SU-DHL-6 (cell line): Measurements from ENCODE around the gene PSMB11.

Experiments
- H2AFZ ChIP-seq: fragments of 200-600 bp; sonication (generic); 2 replicates; pipeline ENCODE4 v1.6.1; 2014; ENCODE audit warnings: low read depth, mild to moderate bottlenecking, moderate library complexity, mixed read lengths, antibody characterized with exemption, low read length; ENCODE audit not compliant: severe bottlenecking
- H3F3A ChIP-seq: fragments of 200-600 bp; shearing (Covaris generic); 2 replicates; pipeline ENCODE4 v1.6.0; 2016; ENCODE audit warnings: antibody characterized with exemption, mild to moderate bottlenecking; ENCODE audit not compliant: insufficient read depth
- H3K27ac ChIP-seq: fragments of 200-600 bp; sonication (generic); 2 replicates; pipeline ENCODE4 v1.5.1; 2016; ENCODE audit warnings: low read depth, mild to moderate bottlenecking, low read length, moderate library complexity, mixed read lengths
- H3K27me3 ChIP-seq: fragments of 200-600 bp; sonication (generic), shearing (Covaris generic); 2 replicates; pipeline ENCODE4 v1.6.0; 2014; ENCODE audit warnings: mild to moderate bottlenecking, low read length
- H3K36me3 ChIP-seq: fragments of 200-600 bp; sonication (generic); 2 replicates; pipeline ENCODE4 v1.6.1; 2014; ENCODE audit warnings: mild to moderate bottlenecking, low read length, mixed read lengths
- H3K4me2 ChIP-seq: fragments of 300-600, 200-600 bp; shearing (Covaris generic), sonication (generic); 2 replicates; pipeline ENCODE4 v1.6.0; 2014; ENCODE audit warnings: low read length, low read depth, mild to moderate bottlenecking; ENCODE audit not compliant: poor library complexity, severe bottlenecking
- H3K4me3 ChIP-seq: fragments of 200-600 bp; sonication (generic); 2 replicates; pipeline ENCODE4 v1.5.1; 2014; ENCODE audit warnings: antibody characterized with exemption, low read length, mild to moderate bottlenecking, mixed read lengths; ENCODE audit not compliant: insufficient read depth, poor library complexity, severe bottlenecking
- H3K79me2 ChIP-seq: fragments of 200-600 bp; sonication (generic); 2 replicates; pipeline ENCODE4 v1.6.1; 2014; ENCODE audit warnings: mild to moderate bottlenecking, low read length, moderate library complexity; ENCODE audit not compliant: insufficient read depth
- H3K9ac ChIP-seq: fragments of 200-600 bp; sonication (generic); 2 replicates; pipeline ENCODE4 v1.7.0; 2014; ENCODE audit warnings: mild to moderate bottlenecking, low read length
- H3K9me2 ChIP-seq: fragments of 200-600 bp; sonication (generic); replicated peaks from 2 replicates; pipeline ENCODE4 v1.6.1; 2014; ENCODE audit warnings: low read length; ENCODE audit not compliant: insufficient read depth
- H3K9me3 ChIP-seq: fragments of 200-600 bp; sonication (generic); 2 replicates; pipeline ENCODE4 v1.6.1; 2014; ENCODE audit warnings: low read length, mixed read lengths; ENCODE audit not compliant: insufficient read depth
- H4K20me1 ChIP-seq: fragments of 200-600 bp; sonication (generic); 2 replicates; pipeline ENCODE4 v1.6.1; 2014; ENCODE audit warnings: low read depth, mild to moderate bottlenecking, antibody characterized with exemption, low read length, moderate library complexity, mixed read lengths
- EZH2phosphoT487 ChIP-seq: fragments of 200-600 bp; sonication (generic), shearing (Covaris generic); conservative IDR thresholded peaks from 2 replicates; pipeline ENCODE4 v1.6.1; 2018; ENCODE audit warnings: mild to moderate bottlenecking, antibody characterized with exemption, low read length, moderate library complexity, mixed read lengths
- TF ChIP-seq, protein P1 (sequence below): fragments of 200-600 bp; sonication (generic); IDR thresholded peaks from one replicate; pipeline ENCODE4 v1.5.1; 2017; ENCODE audit warnings: antibody characterized with exemption, mild to moderate bottlenecking, low read length, moderate library complexity; ENCODE audit not compliant: insufficient read depth, poor library complexity, severe bottlenecking

Gene PSMB11

DNA sequence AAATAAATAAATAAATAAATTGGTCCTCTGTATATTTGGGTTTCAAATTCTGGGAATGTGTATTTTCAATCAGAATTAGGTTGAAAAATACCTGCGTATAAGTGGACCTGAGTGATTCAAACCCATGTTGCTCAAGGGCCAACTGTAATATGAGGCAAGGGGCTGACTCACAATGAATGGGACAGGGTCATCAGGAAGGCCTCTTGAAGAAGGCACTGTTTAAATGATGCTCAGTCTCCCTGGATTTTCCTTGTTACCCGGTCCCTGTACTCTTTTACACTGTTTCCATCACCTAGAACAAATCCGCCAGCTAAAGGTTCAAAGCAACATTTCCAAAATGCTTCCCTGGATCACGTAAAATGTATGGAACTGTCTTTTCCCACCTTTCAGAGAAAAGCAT, 11.1 kb upstream of the PSMB11 start:
- H3K9me3 ChIP-seq: no peaks in the 10 kb centered on the region
- no peak overlapping the region for H3K4me2 ChIP-seq
- H3K9ac ChIP-seq: no peak overlapping the region
- no peaks in the 10 kb centered on the region for H3K27me3 ChIP-seq
- no peaks in the 10 kb centered on the region for H3K9me2 ChIP-seq
- no peaks in the 10 kb centered on the region for H4K20me1 ChIP-seq
- H2AFZ ChIP-seq: no peak overlapping the region
- no peak overlapping the region for H3K27ac ChIP-seq
- no peak for TF ChIP-seq EZH2phosphoT487
- TF ChIP-seq, protein P1, sequence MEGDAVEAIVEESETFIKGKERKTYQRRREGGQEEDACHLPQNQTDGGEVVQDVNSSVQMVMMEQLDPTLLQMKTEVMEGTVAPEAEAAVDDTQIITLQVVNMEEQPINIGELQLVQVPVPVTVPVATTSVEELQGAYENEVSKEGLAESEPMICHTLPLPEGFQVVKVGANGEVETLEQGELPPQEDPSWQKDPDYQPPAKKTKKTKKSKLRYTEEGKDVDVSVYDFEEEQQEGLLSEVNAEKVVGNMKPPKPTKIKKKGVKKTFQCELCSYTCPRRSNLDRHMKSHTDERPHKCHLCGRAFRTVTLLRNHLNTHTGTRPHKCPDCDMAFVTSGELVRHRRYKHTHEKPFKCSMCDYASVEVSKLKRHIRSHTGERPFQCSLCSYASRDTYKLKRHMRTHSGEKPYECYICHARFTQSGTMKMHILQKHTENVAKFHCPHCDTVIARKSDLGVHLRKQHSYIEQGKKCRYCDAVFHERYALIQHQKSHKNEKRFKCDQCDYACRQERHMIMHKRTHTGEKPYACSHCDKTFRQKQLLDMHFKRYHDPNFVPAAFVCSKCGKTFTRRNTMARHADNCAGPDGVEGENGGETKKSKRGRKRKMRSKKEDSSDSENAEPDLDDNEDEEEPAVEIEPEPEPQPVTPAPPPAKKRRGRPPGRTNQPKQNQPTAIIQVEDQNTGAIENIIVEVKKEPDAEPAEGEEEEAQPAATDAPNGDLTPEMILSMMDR: no peak
- peaks cover 9% of the 10 kb centered on the region for H3K36me3 ChIP-seq
- peaks cover 5% of the 10 kb centered on the region; the same call in 1 of the 2 replicates for H3F3A ChIP-seq
- H3K4me3 ChIP-seq: no peak overlapping the region
- H3K79me2 ChIP-seq: peaks cover 36% of the 10 kb centered on the region

DNA sequence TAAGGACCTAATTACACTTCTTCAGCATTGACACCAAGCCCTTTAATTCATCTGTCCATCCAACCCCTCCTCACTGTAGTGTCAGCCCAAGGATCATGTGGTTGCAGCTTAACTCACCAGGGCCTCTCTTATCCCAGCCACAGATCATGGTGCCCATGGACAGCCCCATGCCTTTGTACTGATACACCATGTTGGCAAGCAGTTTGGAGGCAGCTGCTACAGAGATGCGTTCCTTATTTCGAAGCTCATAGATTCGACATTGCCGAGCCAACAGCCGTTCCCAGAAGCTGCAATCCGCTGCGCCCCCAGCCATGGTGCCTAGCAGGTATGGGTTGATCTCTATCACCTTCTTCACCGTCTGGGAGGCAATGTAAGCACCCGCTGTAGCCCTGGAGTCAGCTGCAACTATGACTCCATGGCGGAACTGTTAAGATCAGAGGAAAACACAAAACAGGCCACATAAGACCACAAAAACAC, 8.7 kb upstream of the PSMB11 start:
- peaks cover 5% of the 10 kb centered on the region; the same call in 1 of the 2 replicates for H3F3A ChIP-seq
- H3K36me3 ChIP-seq: peaks cover 6% of the 10 kb centered on the region; the same call in 1 of the 2 replicates
- H2AFZ ChIP-seq: no peak overlapping the region
- no peaks in the 10 kb centered on the region for H4K20me1 ChIP-seq
- peaks cover 32% of the 10 kb centered on the region for H3K79me2 ChIP-seq
- no peaks in the 10 kb centered on the region for H3K9me3 ChIP-seq
- no peak for TF ChIP-seq EZH2phosphoT487
- TF ChIP-seq, protein P1: no peak
- no peaks in the 10 kb centered on the region for H3K9me2 ChIP-seq
- no peak overlapping the region for H3K4me3 ChIP-seq
- H3K27ac ChIP-seq: no peak overlapping the region
- no peaks in the 10 kb centered on the region for H3K27me3 ChIP-seq
- peak overlapping the region; percentile 58 for H3K4me2 ChIP-seq
- H3K9ac ChIP-seq: 0 out of 2 replicates have a peak overlapping the region, but pooled peaks have one; percentile 91

DNA sequence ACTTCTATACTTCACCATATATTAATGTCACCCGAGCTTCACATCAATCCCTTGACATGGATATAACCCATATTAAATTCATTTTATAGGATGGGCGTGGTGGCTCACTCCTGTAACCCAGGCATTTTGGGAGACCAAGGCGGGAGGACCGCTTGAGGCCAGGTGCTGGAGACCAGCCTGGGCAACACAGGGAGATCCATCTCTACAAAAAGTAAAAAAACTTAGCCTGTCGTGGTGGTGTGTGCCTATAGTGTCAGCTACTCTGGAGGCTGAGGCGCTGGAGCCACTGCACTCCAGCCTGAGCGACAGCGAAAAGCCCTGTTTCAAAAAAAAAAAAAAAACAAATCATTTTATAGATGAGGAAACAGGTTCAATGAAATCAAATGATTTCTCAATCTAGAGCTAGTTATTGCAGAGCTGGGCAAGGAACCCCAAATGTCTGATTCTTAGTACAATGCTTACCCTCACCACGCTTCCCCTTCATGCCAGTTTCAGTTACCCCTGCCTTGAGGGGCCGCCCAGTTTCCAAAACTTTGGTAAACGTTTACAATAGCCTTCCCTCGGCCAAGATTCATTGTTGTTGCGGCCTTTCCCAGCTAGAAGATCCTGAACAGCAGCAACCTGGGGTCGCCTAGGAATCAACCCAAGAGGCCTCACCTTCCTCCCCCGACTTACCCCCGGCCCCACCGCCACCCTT, 8.1 kb upstream of the PSMB11 start:
- Histone ChIP-seq H2AFZ (peak overlapping the region; percentile 92), H3K4me3 (peak overlapping the region; percentile 70), H4K20me1 (no peaks in the 10 kb centered on the region), H3K4me2 (peak overlapping the region; percentile 58), H3K9ac (peak overlapping the region; percentile 91), H3K9me3 (no peaks in the 10 kb centered on the region), H3F3A (peaks cover 5% of the 10 kb centered on the region; the same call in 1 of the 2 replicates), H3K27me3 (no peaks in the 10 kb centered on the region), H3K36me3 (peaks cover 6% of the 10 kb centered on the region; the same call in 1 of the 2 replicates), H3K27ac (peak overlapping the region; percentile 84), H3K79me2 (peaks cover 31% of the 10 kb centered on the region), H3K9me2 (no peaks in the 10 kb centered on the region)
- no peak for TF ChIP-seq EZH2phosphoT487
- TF ChIP-seq, protein P1: no peak
